HG03354 (cell line): ENCODE data around the gene PTPRS.

Experiments
- ATAC-seq: cut with Tn5 transposase; IDR thresholded peaks from one replicate; pipeline ENCODE4 v1.9.1; 2021; ENCODE audit warnings: mild to moderate bottlenecking; ENCODE audit not compliant: unreplicated experiment, poor library complexity, severe bottlenecking

The PTPRS gene

GRCh38 chr19:5314012-5314906, 26.4 kb downstream of the PTPRS start:
- ATAC-seq: no peak

- ATAC-seq: no peak
These were observed 27.3 kb downstream of the PTPRS start for GRCh38 chr19:5313307-5313706.

GRCh38 chr19:5312058-5312457, 28.6 kb downstream of the PTPRS start:
- no peak for ATAC-seq

GRCh38 chr19:5309438-5310204, 31.0 kb downstream of the PTPRS start:
- ATAC-seq: no peak

GRCh38 chr19:5308451-5309437, 31.9 kb downstream of the PTPRS start:
- ATAC-seq: no peak

GRCh38 chr19:5307655-5308054, 33.0 kb downstream of the PTPRS start:
- ATAC-seq: no peak

- no peak for ATAC-seq
These were observed 35.4 kb downstream of the PTPRS start for GRCh38 chr19:5305163-5305562.

GRCh38 chr19:5304486-5304885, 36.1 kb downstream of the PTPRS start:
- no peak for ATAC-seq

GRCh38 chr19:5303208-5303607, 37.4 kb downstream of the PTPRS start:
- no peak for ATAC-seq

GRCh38 chr19:5302396-5302795, 38.2 kb downstream of the PTPRS start:
- ATAC-seq: no peak

- ATAC-seq: no peak
These were observed 41.5 kb downstream of the PTPRS start for GRCh38 chr19:5299137-5299536.

- no peak for ATAC-seq
These were observed 42.1 kb downstream of the PTPRS start for GRCh38 chr19:5298471-5298901.

- no peak for ATAC-seq
These were observed 43.3 kb downstream of the PTPRS start for GRCh38 chr19:5297272-5297669.

GRCh38 chr19:5296457-5297271, 43.9 kb downstream of the PTPRS start:
- ATAC-seq: no peak

GRCh38 chr19:5296021-5296420, 44.6 kb downstream of the PTPRS start:
- ATAC-seq: no peak

GRCh38 chr19:5294403-5295160, 46.0 kb downstream of the PTPRS start:
- ATAC-seq: no peak

GRCh38 chr19:5293612-5294378, 46.8 kb downstream of the PTPRS start:
- no peak for ATAC-seq
